Measurements from ENCODE around the gene COL4A6.

Gene COL4A6

DNA sequence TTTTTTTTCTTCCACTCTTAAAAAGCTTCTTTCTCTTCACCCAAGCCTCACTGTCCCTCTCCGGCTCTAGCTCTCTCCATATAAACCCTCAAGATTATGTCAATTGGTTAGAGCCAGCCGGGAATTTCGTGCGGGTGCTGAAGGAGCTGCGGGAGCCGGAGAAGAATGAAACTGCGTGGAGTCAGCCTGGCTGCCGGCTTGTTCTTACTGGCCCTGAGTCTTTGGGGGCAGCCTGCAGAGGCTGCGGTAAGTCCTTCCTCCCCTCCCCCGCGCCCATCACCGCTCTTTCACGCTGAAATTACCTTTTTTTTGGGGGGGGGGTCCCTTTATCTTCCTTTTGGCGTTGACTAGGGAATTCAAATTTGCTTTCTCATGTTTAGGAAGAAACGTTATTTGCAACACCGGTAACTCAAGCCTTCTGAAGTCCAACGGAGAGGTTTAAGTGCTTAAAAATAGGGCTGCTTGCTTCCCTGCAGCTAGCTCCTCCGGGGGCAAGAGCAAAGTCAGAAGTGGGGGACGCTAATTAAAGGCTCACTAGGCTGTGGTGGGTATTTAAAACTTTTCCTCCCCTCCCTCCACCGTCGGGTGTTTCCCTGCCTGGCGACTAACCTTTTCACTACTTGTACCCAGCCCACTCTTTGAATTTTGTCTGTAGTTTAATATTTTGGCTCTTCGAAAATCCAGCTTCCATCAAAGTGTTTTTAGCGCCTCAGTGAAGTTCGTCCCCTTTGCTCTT is 1.9 kb upstream of the COL4A6 start:
- H2BK120ac ChIP-seq (ENCODE audit: low read depth, low read length): peak overlapping the region; percentile 51
- peak overlapping the region; percentile 81 for H3K27ac ChIP-seq (ENCODE audit: low read depth, low read length)
- H3K4me1 ChIP-seq (ENCODE audit: control insufficient read depth, low read depth, low read length): no peaks in the 10 kb centered on the region
- H3K27me3 ChIP-seq (ENCODE audit: insufficient read depth, low read length, poor library complexity): no peaks in the 10 kb centered on the region
- H3K4me2 ChIP-seq (ENCODE audit: low read length): peak overlapping the region; percentile 19
- H3K79me2 ChIP-seq (ENCODE audit: control insufficient read depth, insufficient read depth, low read length): peaks cover 7% of the 10 kb centered on the region
- H2BK15ac ChIP-seq (replicated peaks; ENCODE audit: low read depth): no peak overlapping the region
- no peak overlapping the region for H3K23ac ChIP-seq (ENCODE audit: low read length)
- H3K4ac ChIP-seq (ENCODE audit: low read depth, low read length): peak overlapping the region; percentile 91
- no peaks in the 10 kb centered on the region for H3K79me1 ChIP-seq (ENCODE audit: low read length)
- no peak overlapping the region for H2BK5ac ChIP-seq (ENCODE audit: low read length)
- H4K5ac ChIP-seq (ENCODE audit: low read length): no peak overlapping the region
- WGBS (ENCODE audit: extremely low coverage, insufficient coverage, low lambda C conversion rate): no CpG with 5 or more reads among the region's 25 CpGs
- no peak for DNase-seq
- no peak overlapping the region for H4K8ac ChIP-seq (ENCODE audit: low read depth, low read length)
- H3K4me3 ChIP-seq (ENCODE audit: low read length): peak overlapping the region; percentile 77
- H3K18ac ChIP-seq (ENCODE audit: low read length): peak overlapping the region; percentile 90
- no peaks in the 10 kb centered on the region for H3K36me3 ChIP-seq (ENCODE audit: control insufficient read depth, insufficient read depth, low read length)
- H2AK5ac ChIP-seq (ENCODE audit: low read length): no peak overlapping the region
- H3K56ac ChIP-seq (ENCODE audit: low read length): peak overlapping the region; percentile 96
- peak overlapping the region; percentile 81 for H3K9ac ChIP-seq (ENCODE audit: low read length)

DNA sequence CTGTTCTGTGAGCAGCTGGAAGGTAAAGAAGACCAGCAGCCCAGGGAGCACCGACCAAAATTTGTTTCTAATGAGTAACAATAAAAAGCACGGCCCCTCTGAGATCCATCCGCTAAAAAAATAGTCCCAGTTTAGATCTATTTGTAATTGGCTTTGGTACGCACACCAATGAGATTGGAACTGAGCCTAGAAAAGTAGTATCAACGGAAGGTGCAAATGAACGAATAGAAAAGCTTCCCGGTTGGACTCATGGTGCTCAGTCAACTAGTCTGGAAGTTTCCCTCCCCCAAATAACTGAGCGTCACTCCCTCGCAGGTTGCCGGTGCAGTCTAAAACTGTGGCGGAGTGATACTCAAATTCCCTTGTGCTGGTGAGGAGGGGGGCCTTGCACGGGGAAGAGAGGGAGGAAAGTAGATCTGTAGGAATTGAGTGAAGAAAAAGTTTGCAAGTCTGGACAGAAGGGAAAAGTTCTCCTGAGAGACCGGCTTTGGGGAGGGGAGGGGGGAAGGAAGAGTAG is 1.3 kb upstream of the COL4A6 start, which contains the start of gene COL4A5:
COL4A5 (plus strand) TSS at position 413 of the 517 bp plus-strand sequence. CDS start 288 bp downstream, outside the sequence.
- H3K79me1 ChIP-seq (ENCODE audit: low read length): no peaks in the 10 kb centered on the region
- DNase-seq: peak; percentile 95
- no peak within 1 kb of the TSS for H2BK15ac ChIP-seq (replicated peaks; ENCODE audit: low read depth)
- no peak within 1 kb of the TSS for H4K5ac ChIP-seq (ENCODE audit: low read length)
- peak within 1 kb of the TSS; percentile 58 for H3K4me2 ChIP-seq (ENCODE audit: low read length)
- H2AK5ac ChIP-seq (ENCODE audit: low read length): no peak within 1 kb of the TSS
- H3K56ac ChIP-seq (ENCODE audit: low read length): peak within 1 kb of the TSS; percentile 96
- peak within 1 kb of the TSS; percentile 81 for H3K27ac ChIP-seq (ENCODE audit: low read depth, low read length)
- peak within 1 kb of the TSS; percentile 90 for H3K18ac ChIP-seq (ENCODE audit: low read length)
- peak within 1 kb of the TSS; percentile 77 for H3K4me3 ChIP-seq (ENCODE audit: low read length)
- no CpG with 5 or more reads among the region's 13 CpGs for WGBS (ENCODE audit: extremely low coverage, insufficient coverage, low lambda C conversion rate)
- no peak within 1 kb of the TSS for H4K8ac ChIP-seq (ENCODE audit: low read depth, low read length)
- H3K4ac ChIP-seq (ENCODE audit: low read depth, low read length): peak within 1 kb of the TSS; percentile 91
- no peaks in the 10 kb centered on the region for H3K36me3 ChIP-seq (ENCODE audit: control insufficient read depth, insufficient read depth, low read length)
- H3K23ac ChIP-seq (ENCODE audit: low read length): no peak within 1 kb of the TSS
- no peaks in the 10 kb centered on the region for H3K4me1 ChIP-seq (ENCODE audit: control insufficient read depth, low read depth, low read length)
- peak within 1 kb of the TSS; percentile 51 for H2BK120ac ChIP-seq (ENCODE audit: low read depth, low read length)
- H3K79me2 ChIP-seq (ENCODE audit: control insufficient read depth, insufficient read depth, low read length): peaks cover 7% of the 10 kb centered on the region
- H3K27me3 ChIP-seq (ENCODE audit: insufficient read depth, low read length, poor library complexity): no peaks in the 10 kb centered on the region
- H2BK5ac ChIP-seq (ENCODE audit: low read length): no peak within 1 kb of the TSS
- peak within 1 kb of the TSS; percentile 81 for H3K9ac ChIP-seq (ENCODE audit: low read length)

DNA sequence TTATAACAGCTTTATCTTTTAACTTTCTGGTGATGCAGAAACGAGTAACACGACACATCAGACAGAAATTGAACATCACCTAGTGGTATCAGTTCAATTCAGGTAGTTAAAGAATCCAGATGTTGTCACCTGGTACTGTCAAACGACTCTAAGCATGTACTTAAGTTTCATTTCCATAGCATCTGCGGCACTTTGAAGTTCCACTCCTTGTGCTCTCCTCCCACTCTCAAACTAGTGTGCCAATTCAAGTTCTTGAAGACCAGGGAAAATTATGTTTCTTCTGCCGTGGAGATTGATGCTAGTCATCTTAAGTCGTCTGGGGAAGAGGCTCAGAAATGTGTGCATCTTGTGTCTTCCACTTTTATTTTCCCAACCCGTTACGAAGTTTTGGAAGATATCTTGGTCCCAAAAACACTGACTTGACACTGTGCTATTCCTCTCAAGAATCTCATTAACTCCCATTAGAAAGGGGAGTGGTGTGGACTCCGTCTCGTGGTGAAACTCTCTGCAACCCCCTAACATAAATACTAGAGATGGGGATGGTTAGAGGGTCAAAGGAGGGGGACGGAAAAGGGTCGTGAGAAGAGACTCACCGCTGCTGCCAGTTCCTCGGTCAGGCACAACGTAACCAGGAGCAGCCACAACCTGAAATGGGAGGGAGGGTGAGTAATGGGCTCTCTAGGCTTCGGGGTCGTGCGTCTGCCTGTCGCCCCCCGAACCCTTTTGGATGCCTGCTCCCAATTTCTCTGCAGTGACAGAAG is 693 bp downstream of the COL4A6 start:
- H3K36me3 ChIP-seq (ENCODE audit: control insufficient read depth, insufficient read depth, low read length): no peaks in the 10 kb centered on the region
- no peak overlapping the region for H4K5ac ChIP-seq (ENCODE audit: low read length)
- no peak overlapping the region for H3K4ac ChIP-seq (ENCODE audit: low read depth, low read length)
- no peaks in the 10 kb centered on the region for H3K27me3 ChIP-seq (ENCODE audit: insufficient read depth, low read length, poor library complexity)
- no peaks in the 10 kb centered on the region for H3K79me1 ChIP-seq (ENCODE audit: low read length)
- no peaks in the 10 kb centered on the region for H3K4me1 ChIP-seq (ENCODE audit: control insufficient read depth, low read depth, low read length)
- no CpG with 5 or more reads among the region's 20 CpGs for WGBS (ENCODE audit: extremely low coverage, insufficient coverage, low lambda C conversion rate)
- H2BK15ac ChIP-seq (replicated peaks; ENCODE audit: low read depth): no peak overlapping the region
- H3K79me2 ChIP-seq (ENCODE audit: control insufficient read depth, insufficient read depth, low read length): peaks cover 4% of the 10 kb centered on the region
- H2AK5ac ChIP-seq (ENCODE audit: low read length): no peak overlapping the region
- H3K18ac ChIP-seq (ENCODE audit: low read length): peak overlapping the region; percentile 32
- H3K9ac ChIP-seq (ENCODE audit: low read length): peak overlapping the region; percentile 78
- no peak overlapping the region for H4K8ac ChIP-seq (ENCODE audit: low read depth, low read length)
- peak overlapping the region; percentile 61 for H3K4me2 ChIP-seq (ENCODE audit: low read length)
- DNase-seq: peak; percentile 26
- no peak overlapping the region for H2BK5ac ChIP-seq (ENCODE audit: low read length)
- no peak overlapping the region for H3K27ac ChIP-seq (ENCODE audit: low read depth, low read length)
- peak overlapping the region; percentile 83 for H3K56ac ChIP-seq (ENCODE audit: low read length)
- peak overlapping the region; percentile 78 for H3K4me3 ChIP-seq (ENCODE audit: low read length)
- no peak overlapping the region for H2BK120ac ChIP-seq (ENCODE audit: low read depth, low read length)
- no peak overlapping the region for H3K23ac ChIP-seq (ENCODE audit: low read length)

DNA sequence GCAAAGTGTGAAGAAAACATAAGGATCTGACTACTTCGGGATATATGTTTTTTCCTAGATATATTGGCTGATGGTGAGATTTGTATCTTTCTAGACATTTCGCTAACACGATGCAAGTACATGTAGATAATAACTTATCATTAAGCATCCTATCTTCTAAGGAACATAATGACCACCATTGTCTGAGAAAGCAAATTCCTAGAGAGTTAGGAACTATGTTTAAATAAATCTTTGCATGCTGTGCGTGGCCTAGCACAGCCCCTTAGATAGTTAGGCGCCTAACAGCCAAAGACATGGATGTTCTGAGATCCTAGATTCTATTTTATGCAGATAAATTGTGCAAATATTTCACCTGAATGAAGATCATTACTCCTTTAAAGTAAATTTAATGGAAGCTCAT is 3.0 kb downstream of the COL4A6 start:
- H3K4me3 ChIP-seq (ENCODE audit: low read length): no peak overlapping the region
- WGBS (ENCODE audit: extremely low coverage, insufficient coverage, low lambda C conversion rate): no CpG with 5 or more reads among the region's 5 CpGs
- no peak overlapping the region for H3K18ac ChIP-seq (ENCODE audit: low read length)

DNA sequence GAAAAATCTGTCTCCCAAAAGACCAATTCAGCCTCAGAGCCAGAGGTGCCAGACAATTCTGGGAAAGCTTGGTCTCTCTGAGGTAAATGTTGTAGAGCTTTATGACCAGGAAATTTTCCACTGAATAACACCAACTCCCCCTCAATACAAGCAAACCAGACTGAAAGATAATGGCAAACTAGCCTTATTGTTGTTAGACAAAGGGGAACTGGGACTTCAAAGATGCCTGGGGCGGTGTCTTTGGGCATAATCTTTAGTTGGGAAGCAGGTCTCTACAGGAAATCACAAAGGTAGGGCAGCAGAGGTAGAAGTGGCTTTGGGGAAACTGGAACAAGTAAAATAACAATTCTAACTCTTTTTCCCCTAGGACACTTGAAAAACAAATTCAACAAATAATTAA is 12.0 kb downstream of the COL4A6 start:
- Histone ChIP-seq H2BK5ac (ENCODE audit: low read length) (no peak overlapping the region), H2AK5ac (ENCODE audit: low read length) (no peak overlapping the region), H3K27ac (ENCODE audit: low read depth, low read length) (peak overlapping the region; percentile 51), H4K8ac (ENCODE audit: low read depth, low read length) (no peak overlapping the region), H2BK15ac (replicated peaks; ENCODE audit: low read depth) (no peak overlapping the region), H3K56ac (ENCODE audit: low read length) (no peak overlapping the region), H3K4me2 (ENCODE audit: low read length) (no peak overlapping the region), H3K9ac (ENCODE audit: low read length) (no peak overlapping the region), H3K79me2 (ENCODE audit: control insufficient read depth, insufficient read depth, low read length) (no peaks in the 10 kb centered on the region), H4K5ac (ENCODE audit: low read length) (no peak overlapping the region), H3K4me3 (ENCODE audit: low read length) (no peak overlapping the region), H3K4me1 (ENCODE audit: control insufficient read depth, low read depth, low read length) (no peaks in the 10 kb centered on the region), H3K79me1 (ENCODE audit: low read length) (no peaks in the 10 kb centered on the region), H3K4ac (ENCODE audit: low read depth, low read length) (no peak overlapping the region), H3K36me3 (ENCODE audit: control insufficient read depth, insufficient read depth, low read length) (no peaks in the 10 kb centered on the region), H3K23ac (ENCODE audit: low read length) (no peak overlapping the region), H3K18ac (ENCODE audit: low read length) (no peak overlapping the region), H2BK120ac (ENCODE audit: low read depth, low read length) (no peak overlapping the region), H3K27me3 (ENCODE audit: insufficient read depth, low read length, poor library complexity) (no peaks in the 10 kb centered on the region)
- no CpG with 5 or more reads among the region's 1 CpG for WGBS (ENCODE audit: extremely low coverage, insufficient coverage, low lambda C conversion rate)
- DNase-seq: peak; percentile 79

More for the DNA sequence above, 3.0 kb downstream of the COL4A6 start:
- H3K9ac ChIP-seq (ENCODE audit: low read length): no peak overlapping the region
- H2AK5ac ChIP-seq (ENCODE audit: low read length): no peak overlapping the region
- H4K5ac ChIP-seq (ENCODE audit: low read length): no peak overlapping the region
- H2BK15ac ChIP-seq (replicated peaks; ENCODE audit: low read depth): no peak overlapping the region
- no peak overlapping the region for H3K4ac ChIP-seq (ENCODE audit: low read depth, low read length)
- no peaks in the 10 kb centered on the region for H3K27me3 ChIP-seq (ENCODE audit: insufficient read depth, low read length, poor library complexity)
- DNase-seq: no peak
- no peak overlapping the region for H2BK120ac ChIP-seq (ENCODE audit: low read depth, low read length)
- H3K56ac ChIP-seq (ENCODE audit: low read length): no peak overlapping the region
- H2BK5ac ChIP-seq (ENCODE audit: low read length): no peak overlapping the region
- no peak overlapping the region for H3K23ac ChIP-seq (ENCODE audit: low read length)
- no peaks in the 10 kb centered on the region for H3K36me3 ChIP-seq (ENCODE audit: control insufficient read depth, insufficient read depth, low read length)
- H3K79me1 ChIP-seq (ENCODE audit: low read length): no peaks in the 10 kb centered on the region
- no peaks in the 10 kb centered on the region for H3K79me2 ChIP-seq (ENCODE audit: control insufficient read depth, insufficient read depth, low read length)
- no peak overlapping the region for H4K8ac ChIP-seq (ENCODE audit: low read depth, low read length)
- H3K27ac ChIP-seq (ENCODE audit: low read depth, low read length): no peak overlapping the region
- H3K4me2 ChIP-seq (ENCODE audit: low read length): no peak overlapping the region
- H3K4me1 ChIP-seq (ENCODE audit: control insufficient read depth, low read depth, low read length): no peaks in the 10 kb centered on the region

All from mesendoderm (in vitro differentiated cells).